ENCODE results near the gene TMEM237.

- TF ChIP-seq CTCF (IDR thresholded peaks at IDR 0.05) = no peak
- TF ChIP-seq POLR2A (IDR thresholded peaks at IDR 0.05) = no peak
Observed at GRCh38 chr2:201633661-201634249, 9.5 kb downstream of the TMEM237 start.

All from right lobe of liver (tissue), 4 donors.